GM18517 (cell line): ENCODE measurements around the gene DYDC2.
"Not testable (repeated sequence)": the region's sequence is repeated elsewhere in the genome, so short reads cannot be mapped to it uniquely, and the experiment has no call there.

Experiments
- ATAC-seq: cut with Tn5 transposase; IDR thresholded peaks from one replicate; pipeline ENCODE4 v1.9.1; 2021; ENCODE audit warnings: mild to moderate bottlenecking, moderate library complexity; ENCODE audit not compliant: unreplicated experiment

Gene DYDC2

GRCh38 chr10:80356563-80356988 is at the start of gene DYDC2, which contains the start of gene DYDC1:
TSS of gene DYDC2 (plus strand) at chr10:80356781. CDS start at chr10:80362444, 5,663 bp downstream.
TSS of gene DYDC1 (minus strand) at chr10:80356755. CDS start at chr10:80352601, 4,154 bp downstream.
- no peak for ATAC-seq

- no peak for ATAC-seq
These were observed 43.1 kb upstream of the DYDC2 start for GRCh38 chr10:80313523-80313922.

DNA sequence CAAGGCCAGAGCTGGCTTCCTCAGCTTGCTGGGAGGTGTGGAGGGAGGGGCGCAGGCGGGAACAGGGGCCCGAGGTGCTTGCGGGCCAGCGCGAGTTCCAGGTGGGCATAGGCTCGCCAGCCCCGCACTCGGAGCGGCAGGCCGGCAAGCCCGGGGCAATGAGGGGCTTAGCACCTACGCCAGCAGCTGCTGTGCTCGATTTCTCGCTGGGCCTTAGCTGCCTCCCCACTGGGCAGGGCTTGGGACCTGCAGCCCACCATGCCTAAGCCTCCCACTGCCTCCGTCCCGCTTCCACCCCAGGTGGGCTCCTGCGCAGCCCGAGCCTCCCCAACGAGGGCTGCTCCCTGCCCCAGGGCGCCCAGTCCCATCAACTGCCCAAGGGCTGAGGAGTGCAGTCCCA is 41.2 kb upstream of the DYDC2 start:
- ATAC-seq, result no peak

DNA sequence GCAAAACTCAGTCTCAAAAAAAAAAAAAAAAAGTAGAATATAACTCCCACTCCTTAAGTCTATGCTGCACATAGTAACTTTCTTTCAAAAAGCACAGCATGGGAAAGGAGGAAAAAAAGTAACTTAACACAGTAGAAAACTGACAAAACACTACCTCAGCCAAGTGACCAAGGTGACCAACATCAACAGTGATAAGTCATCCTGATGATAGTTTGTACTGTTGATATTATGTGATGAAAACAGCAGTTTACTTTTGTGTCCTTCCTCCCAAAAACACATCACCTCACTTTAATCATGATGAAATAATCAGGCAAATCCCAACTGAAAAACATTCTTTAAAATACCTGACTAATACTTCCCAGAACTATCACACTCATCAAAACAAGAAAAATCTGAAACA is 37.8 kb upstream of the DYDC2 start:
- no peak for ATAC-seq

GRCh38 chr10:80319318-80319717 is 37.3 kb upstream of the DYDC2 start:
- no peak for ATAC-seq

GRCh38 chr10:80319725-80320290 is 36.8 kb upstream of the DYDC2 start:
- ATAC-seq, result no peak

DNA sequence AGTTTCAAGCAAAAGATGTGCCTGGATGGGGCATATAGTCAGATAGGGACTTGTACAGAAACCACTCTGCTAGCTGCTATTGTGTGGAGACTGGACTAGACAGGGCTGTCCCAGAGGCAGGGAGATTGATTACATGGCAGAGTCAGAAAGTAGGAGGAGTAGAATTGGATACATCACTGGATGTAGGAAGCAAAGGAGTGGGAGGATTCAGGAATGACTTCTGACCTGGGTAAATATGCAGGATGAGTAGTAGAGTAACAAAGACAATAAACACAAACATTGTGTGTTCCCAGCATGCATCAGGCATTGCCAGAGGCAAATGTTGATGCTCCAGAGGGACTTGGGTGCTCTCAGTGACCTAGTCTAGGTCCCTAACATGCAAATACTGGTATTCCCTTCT is 36.2 kb upstream of the DYDC2 start:
- no peak for ATAC-seq

DNA sequence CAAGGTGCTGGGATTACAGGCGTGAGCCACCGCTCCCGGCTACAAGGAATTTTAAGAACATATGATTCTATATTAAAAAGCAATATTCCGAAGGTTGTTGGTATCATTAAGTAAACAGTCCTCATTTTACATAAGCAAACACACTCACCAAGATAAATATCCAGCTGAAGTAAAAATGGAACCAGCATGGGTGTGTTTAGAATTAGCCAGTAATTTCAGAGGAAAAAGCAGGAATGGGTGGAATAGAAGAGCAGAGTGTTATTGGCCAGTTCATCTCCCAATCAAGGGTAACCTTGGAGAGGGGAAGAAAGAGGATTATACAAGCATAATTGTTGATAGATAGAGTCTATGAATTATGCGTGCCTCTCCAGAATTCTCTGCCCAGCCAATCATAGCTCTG is 35.4 kb upstream of the DYDC2 start:
- no peak for ATAC-seq

GRCh38 chr10:80322158-80322557 is 34.4 kb upstream of the DYDC2 start:
- ATAC-seq, result no peak

DNA sequence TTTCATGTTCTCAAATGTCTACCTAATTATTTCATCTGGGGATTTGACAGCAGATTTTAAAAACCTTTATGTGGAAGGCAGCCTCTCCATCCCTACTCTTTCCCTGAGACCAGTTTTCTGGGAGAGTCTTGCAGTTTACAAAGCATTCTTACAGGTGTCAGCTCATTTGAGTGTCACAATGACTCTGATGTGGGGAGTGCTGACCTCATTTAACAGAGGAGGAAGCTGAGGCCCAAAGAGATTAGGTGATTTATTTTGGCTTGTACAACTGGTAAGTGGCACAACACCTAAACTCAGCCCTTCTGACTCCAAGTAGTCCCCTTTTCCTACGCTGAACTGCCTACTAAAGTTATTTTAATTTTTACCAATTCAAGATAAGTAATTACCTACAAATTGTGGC is 33.9 kb upstream of the DYDC2 start:
- ATAC-seq, result no peak

GRCh38 chr10:80323311-80323710 is 33.3 kb upstream of the DYDC2 start:
- ATAC-seq, result no peak

GRCh38 chr10:80324086-80324485 is 32.5 kb upstream of the DYDC2 start:
- ATAC-seq, result no peak

DNA sequence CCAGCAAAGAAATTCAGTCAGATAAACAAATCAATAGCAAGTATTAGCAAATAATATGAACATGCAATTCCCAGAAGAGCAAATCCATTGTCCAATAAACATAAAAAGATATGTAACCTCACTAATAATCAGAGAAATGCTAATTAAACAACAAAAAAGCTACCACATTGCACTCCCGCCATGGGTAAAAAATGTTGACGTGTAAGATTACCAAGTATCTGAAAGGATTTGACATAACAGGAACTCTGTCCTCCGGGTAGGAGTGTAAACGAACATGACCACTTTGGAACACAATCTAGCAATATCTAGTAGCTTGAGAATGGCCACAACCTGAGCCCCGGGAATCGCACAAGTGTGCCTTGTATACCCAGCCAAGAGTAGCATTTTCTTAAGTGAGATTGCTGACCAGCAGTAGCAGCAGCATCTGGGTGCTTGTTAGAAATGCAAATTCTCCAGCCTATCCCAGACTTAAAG is 31.7 kb upstream of the DYDC2 start:
- ATAC-seq, result no peak

DNA sequence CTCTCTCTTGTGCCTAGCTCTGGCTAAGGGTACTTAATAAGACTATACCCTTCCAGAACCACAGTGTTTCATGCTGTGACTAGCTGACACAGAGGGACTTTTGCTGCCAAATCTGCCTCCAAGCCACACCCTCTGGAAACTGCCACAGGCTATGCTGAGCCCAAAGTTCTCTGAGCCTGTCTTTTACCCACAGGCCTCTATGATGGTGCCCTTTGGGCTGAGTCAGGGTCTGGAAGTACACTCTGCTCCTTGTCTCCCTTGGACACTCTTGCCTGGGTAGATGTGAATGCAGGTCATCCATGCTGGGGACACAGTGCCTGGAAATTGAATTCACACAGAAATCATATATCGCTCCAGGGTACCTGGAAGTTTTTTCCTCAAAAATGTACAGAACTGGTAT is 22.6 kb upstream of the DYDC2 start:
- no peak for ATAC-seq

GRCh38 chr10:80344276-80344675 is 12.3 kb upstream of the DYDC2 start:
- ATAC-seq, result no peak

- ATAC-seq, result no peak
These were observed 11.7 kb upstream of the DYDC2 start for GRCh38 chr10:80344912-80345311.

- no peak for ATAC-seq
These were observed 6.3 kb upstream of the DYDC2 start for GRCh38 chr10:80350251-80350650.

GRCh38 chr10:80351220-80351619 is 5.4 kb upstream of the DYDC2 start:
- no peak for ATAC-seq

- ATAC-seq, result no peak
These were observed 639 bp downstream of the DYDC2 start for GRCh38 chr10:80356989-80357850.

DNA sequence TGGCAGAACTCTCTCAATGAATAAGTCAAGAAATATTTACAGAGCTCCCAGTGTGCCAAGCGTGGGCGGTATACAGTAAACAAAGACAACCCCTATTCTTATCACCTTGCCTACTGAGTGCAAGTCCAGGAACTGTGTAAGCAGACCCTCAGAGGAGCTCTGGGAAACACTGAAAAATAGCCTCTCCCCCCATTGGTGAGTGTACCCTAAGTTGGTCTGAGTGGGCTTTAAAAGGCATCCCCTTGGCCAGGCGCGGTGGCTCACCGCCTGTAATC is 1.2 kb downstream of the DYDC2 start:
- ATAC-seq, result no peak

- not testable (repeated sequence) for ATAC-seq
These were observed 2.3 kb downstream of the DYDC2 start for GRCh38 chr10:80358925-80359324.

GRCh38 chr10:80359644-80360043 is 3.1 kb downstream of the DYDC2 start:
- ATAC-seq, result no peak
